Ovary (tissue), 3 donors: ENCODE results near the gene FAM72A.
"Not testable (repeated sequence)": the region's sequence is repeated elsewhere in the genome, so short reads cannot be mapped to it uniquely, and the experiment has no call there.

Source experiments
- EP300 ChIP-seq: sonication (generic); formaldehyde crosslinking; IDR thresholded peaks from one replicate; pipeline ENCODE4 v1.6.1; 2017; ENCODE audit warnings: antibody characterized with exemption
- POLR2A ChIP-seq: fragments of 450-650 bp; IDR thresholded peaks from one replicate; pipeline ENCODE4 v1.6.1; 2017; ENCODE audit warnings: antibody characterized with exemption, mild to moderate bottlenecking, moderate library complexity
- TF ChIP-seq, protein P1 (sequence below), 3 donors: fragments of 450-650 bp in 2 of 3; fragments of 200-600 bp in 1 of 3; IDR thresholded peaks; one replicate each; pipeline versions ENCODE4 v1.5.1 to v1.8.0; 2016 to 2022; ENCODE audit warnings: antibody characterized with exemption in 3 of 3, mild to moderate bottlenecking in 1 of 3
- donor health status: DM: no; HTN: no; CAD: no.

DNA sequence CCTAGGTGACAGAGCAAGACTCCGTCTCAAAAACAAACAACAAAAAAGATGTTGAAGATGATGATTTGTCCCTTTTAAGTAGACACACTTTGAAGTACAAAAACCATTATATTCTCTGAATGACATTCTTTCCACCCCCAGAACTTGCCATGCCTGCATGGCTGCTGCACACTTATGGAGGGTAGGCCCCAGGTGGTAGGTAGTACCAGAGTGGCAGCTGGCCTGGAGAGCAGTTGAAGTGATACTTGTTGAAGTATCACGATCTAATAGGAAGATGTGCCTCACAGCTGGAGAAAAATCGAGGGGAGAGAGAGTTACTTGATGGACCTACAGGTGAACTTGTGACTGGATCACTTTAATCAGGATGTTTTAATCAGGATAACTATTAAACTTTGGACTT is 15.6 kb upstream of the FAM72A start:
- TF ChIP-seq, protein P1, sequence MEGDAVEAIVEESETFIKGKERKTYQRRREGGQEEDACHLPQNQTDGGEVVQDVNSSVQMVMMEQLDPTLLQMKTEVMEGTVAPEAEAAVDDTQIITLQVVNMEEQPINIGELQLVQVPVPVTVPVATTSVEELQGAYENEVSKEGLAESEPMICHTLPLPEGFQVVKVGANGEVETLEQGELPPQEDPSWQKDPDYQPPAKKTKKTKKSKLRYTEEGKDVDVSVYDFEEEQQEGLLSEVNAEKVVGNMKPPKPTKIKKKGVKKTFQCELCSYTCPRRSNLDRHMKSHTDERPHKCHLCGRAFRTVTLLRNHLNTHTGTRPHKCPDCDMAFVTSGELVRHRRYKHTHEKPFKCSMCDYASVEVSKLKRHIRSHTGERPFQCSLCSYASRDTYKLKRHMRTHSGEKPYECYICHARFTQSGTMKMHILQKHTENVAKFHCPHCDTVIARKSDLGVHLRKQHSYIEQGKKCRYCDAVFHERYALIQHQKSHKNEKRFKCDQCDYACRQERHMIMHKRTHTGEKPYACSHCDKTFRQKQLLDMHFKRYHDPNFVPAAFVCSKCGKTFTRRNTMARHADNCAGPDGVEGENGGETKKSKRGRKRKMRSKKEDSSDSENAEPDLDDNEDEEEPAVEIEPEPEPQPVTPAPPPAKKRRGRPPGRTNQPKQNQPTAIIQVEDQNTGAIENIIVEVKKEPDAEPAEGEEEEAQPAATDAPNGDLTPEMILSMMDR (IDR thresholded peaks at IDR 0.05): not testable (repeated sequence)
- TF ChIP-seq POLR2A, EP300: not testable (repeated sequence)
